ENCODE results near the gene THAP4.
"Not testable (repeated sequence)": the region's sequence is repeated elsewhere in the genome, so short reads cannot be mapped to it uniquely, and the experiment has no call there.

THAP4 gene

DNA sequence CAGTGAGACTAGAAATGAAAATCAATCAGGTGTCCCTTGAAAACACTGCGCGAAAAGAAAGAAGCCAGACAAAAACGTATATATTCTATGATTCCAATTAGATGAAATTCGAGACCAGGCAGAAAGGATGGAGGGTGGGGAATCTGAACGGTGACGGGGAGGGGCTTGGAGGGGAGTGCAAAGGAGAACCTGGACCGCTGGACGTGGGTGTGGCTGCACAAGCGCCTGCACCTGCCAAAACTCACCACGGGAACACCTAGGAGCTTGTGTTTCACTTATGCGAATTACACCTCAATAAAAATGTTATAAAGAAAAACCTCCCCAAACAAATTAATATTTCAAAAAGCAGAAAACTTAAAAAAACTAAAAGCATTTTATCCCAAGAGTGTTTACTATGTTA, 21.9 kb downstream of the THAP4 start:
- no peak for DNase-seq (ENCODE audit: low read depth in 1 of 2, low spot score in 1 of 2)

DNA sequence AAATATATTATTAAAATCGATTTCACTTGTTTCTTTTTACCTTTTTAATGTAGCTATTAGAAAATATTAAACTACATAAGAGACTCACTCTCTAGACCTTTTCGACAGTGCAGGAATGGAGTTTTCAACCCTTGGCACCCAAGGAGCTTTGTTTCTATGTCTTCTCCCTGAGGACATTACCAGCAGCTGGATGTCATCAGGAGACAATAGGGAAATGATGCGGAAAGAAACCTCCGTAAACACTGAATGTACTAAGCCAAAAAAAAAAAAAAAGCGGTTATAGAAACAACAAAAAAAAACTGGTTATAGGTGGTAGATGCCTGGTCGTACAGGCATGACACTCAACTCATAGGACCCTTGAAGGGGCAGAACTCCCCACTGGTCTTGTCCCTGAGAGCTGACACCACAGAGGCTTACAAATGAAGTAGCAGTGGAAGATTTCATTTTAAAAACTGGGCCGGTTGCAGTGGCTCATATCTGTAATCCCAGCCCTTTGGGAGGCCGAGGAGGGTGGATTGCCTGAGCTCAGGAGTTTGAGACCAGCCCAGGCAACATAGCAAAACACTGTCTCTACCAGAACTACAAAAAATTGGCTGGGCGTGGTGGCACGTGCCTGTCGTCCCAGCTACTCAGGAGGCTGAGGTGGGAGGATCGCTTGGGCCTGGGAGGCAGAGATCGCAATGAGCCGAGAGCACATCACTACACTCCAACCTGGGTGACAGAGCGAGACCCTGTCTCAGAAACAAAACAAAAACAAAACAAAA, 23.8 kb downstream of the THAP4 start:
- no peak for DNase-seq (ENCODE audit: low read depth in 1 of 2, low spot score in 1 of 2)

DNA sequence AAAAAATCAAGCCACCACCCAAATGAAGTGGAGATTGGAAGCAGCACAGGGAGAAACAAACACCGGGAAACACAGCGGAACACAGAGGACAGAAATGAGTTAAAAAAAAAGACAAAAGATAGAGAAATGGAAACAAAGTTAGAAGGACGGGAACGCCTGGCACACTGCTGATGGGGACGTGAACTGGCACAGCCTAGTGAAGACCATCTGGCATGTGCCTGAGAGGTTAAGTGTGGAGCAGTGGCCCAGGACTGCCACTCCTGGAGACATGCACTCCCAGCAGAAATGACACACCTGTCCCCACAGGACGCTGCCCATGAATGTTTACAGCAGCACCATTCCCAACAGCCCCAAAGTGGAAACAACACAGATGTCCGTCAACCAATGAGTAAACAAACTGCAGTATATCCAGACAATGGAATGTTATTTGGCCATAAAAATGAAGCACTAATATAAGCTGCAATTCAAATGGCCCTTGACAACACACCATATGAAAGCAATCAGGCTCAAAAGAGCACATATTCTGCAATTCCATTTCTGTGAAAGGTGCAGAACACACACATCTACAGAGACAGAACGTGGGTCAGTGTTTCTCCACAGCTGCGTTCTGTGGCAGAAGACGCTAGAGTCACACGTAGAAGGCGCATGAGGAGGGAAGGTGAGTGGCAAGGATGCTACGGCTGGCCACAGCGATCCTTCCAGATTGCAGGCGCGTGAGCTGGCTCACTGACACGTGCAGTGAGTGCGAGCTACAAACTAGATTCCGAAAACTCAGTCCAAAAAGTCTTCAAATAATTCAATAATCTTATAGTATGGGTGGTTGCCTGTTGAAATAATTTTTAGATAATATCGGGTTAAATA, 24.6 kb downstream of the THAP4 start:
- DNase-seq (ENCODE audit: low read depth in 1 of 2, low spot score in 1 of 2), result no peak

DNA sequence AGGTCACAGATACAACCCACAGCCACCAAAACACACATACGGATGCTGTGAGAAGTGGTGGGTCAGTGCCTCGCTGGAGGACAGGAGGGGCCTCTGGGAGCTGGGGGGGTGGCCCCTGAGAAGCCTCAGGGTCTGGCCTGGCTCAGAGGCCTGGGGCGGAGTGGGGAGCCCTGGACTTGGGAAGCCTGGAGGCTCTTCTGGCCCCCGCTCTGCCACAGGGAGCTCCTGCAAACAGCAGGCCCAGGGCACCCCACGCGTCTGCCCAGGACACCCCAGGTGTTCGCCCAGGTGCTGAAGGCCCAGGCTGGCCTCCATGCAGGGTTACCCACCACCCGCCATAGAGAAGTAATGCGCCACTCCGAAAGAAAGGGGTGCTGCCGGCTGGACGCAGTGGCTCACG, 25.9 kb downstream of the THAP4 start:
- DNase-seq (ENCODE audit: low read depth in 1 of 2, low spot score in 1 of 2), result no peak

DNA sequence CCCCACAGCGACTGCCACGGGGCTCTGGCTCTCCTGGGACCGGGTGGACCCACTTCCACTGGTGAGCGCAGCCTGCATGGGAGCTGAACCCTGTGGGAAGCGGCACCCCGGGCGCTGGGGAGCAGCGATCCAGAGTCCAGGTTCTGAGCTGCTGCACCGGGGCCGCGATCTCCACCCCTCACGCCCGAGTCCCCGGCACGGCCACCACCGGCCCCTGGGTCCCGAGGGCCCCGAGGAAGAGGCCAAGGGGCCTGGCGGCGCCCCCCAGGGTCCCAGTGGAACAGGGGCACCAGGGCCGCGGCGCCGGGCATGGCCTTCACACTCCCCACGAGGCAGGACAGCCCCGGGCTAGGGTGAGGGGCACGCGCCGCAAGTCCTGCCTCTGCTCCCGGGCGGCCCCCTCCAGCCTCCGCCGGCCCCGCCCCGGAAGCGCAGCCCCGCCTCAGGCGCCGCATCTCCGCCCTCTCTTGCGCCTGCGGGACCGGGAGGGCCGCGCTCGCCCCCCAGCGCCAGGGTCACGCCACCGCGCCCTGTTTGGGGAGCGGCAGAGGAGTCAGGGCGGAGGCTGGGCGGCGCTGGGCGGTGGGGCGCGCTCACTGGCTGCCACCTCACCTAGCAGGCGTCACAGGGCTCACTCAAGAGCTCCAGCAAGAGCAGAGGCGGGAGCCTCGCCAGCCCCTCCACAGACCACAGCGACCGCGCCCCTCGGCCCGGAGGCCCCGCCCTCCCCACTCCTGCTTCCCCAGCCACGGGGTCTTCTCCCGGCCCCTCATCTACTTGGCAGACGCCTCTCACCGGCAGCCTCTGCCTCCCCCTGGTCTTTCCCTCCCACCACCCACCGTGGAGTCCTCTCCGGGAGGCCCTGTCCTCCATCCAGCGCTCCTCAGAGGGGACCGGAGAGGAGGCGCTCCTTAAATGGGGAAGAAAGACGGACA, 26.8 kb downstream of the THAP4 start:
- DNase-seq (ENCODE audit: low read depth in 1 of 2, low spot score in 1 of 2), result peak; percentile 74 to 84

DNA sequence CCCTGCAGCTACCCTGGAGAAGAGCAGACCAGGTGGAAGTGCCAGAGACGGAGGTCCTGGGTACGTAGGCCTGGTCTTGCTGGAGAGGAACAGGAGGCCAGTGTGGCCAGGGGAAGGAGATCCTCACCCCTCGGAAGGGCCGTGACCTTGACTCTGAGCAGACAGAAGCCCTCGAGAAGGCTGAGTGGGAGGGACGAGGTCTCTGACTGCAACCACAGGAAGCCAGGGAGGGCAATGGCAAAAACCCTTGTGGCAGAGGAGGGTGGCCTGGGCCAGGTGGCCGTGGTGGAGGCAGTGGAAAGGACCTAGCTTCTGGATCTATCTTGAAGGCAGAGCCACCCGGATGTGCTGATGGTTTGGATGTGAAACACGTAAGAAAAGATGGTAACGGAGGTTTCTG, 28.1 kb downstream of the THAP4 start:
- DNase-seq (ENCODE audit: low read depth in 1 of 2, low spot score in 1 of 2), result no peak

DNA sequence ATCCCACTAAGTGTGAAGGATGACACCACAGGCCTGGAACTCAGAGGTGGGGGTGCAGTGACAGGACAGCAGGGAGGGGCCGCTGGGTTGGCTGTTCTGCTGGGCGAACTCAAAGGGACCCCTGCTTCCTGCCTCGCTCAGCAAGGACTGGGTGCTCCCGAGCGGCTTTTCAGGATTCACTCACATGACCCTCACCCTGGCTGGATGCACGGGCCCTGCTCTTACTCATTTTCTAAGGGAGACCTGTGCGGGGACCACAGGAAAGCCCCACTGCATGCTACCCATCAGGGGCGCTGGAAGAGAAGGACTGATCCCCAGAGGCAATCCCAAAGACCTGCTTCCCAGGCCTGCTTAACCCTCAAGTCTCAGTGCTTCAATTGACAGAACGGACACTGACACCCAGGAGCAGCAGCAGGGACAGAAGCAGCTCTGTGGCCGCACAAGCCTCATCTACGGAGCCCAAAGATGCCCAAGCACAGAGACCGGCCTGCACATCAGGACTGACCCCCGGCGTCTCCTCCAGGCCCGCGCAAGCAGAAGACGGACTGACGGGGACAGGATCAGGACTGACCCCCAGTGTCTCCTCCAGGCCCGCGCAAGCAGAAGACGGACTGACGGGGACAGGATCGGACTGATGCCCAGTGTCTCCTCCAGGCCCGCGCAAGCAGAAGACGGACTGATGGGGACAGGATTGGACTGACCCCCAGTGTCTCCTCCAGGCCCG, 29.6 kb downstream of the THAP4 start:
- no peak for DNase-seq (ENCODE audit: low read depth in 1 of 2, low spot score in 1 of 2)

DNA sequence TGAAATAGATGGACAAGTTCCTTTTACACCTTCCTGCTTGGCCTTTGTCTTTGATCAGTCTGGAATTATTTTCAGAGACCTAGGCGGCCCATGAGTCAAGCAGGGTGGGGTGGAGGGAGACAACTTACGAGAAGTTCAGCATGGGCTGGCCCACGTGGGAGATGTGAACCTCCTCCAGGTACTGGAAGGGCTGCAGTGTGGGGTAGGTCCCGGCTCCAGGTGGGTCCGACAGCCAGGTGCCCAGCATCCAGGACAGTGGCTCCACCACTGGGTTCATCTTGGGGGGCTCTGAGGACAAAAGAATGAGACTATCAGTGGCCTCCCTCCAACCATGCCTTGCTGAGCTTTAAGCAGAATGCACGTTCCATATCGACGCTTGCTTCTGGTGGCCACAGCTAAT, 30.8 kb downstream of the THAP4 start:
- no peak for DNase-seq (ENCODE audit: low read depth in 1 of 2, low spot score in 1 of 2)

DNA sequence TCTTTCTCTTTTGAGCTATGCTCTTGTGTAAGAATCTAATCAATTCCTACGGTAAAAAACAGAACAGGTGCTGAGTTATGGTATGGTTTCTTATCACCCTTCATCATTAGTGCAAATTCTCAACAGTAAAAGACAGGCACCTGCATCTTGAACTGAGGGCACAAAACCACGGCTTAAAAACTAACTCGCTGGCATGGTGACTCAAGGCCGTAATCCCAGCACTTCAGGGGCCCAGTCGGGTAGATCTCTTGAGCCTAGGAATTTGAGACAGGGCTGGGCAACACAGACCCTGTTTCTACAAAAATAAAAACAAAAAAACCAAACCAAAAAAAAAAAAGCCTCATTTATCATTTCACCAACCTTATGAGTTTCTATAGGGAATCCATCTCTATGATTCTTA, 33.3 kb downstream of the THAP4 start:
- no peak for DNase-seq (ENCODE audit: low read depth in 1 of 2, low spot score in 1 of 2)

DNA sequence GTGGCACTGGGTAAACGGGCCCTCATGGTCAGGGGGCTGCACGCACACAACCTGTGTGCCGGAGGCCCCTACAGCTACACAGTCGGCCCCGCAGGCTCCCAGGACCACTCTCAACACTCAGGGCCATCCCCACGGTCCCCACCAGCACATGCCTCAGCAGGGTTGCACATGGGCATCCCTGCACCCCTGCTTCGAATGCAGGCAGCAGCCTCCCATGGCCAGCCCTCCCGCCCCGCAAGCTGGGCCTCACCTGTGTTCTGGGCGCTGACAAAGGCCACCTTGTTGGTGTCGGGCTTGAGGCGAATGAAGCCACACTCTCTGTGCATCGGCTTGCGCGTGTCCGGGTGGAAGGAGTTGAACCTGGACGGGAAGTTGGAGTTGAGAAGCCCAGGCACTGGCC, 34.2 kb downstream of the THAP4 start:
- DNase-seq (ENCODE audit: low read depth in 1 of 2, low spot score in 1 of 2), result no peak

DNA sequence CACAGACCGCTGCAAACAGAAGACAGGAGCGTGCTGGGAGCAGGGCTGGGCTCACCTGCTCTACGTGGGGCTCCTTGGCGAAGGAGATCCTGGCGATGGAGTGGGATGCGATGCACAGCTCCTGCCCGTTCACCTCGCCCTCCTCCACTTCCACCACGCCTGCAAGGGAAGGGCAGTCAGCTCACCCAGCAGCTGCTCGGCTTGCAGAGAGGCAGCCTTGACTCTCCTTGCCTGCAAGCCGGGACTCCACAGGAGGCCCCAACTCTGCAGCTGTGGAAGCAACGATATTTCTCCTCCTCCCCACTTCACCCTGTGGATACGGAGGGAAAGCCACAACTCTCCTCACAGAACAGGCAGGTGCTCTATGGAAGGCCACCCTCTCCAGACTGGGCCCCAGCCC, 35.1 kb downstream of the THAP4 start:
- no peak for DNase-seq (ENCODE audit: low read depth in 1 of 2, low spot score in 1 of 2)

DNA sequence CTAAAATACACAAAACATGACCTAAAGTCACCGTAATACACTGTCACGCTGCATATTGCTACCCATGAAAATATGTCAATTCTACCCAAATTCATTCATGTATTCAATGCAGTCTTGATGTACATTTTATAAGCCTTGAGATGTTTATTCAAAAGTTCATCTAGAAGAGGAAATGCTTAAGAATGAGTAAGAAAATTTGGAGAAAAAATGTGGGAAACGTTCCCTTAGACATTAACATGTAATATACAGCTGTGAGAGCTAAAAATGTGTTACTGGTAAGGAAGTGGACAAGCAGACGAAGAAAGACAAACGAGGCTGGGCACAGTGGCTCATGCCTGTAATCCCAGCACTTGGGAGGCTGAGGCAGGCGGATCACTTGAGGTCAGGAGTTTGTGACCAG, 37.3 kb downstream of the THAP4 start:
- DNase-seq (ENCODE audit: low read depth in 1 of 2, low spot score in 1 of 2), result no peak

DNA sequence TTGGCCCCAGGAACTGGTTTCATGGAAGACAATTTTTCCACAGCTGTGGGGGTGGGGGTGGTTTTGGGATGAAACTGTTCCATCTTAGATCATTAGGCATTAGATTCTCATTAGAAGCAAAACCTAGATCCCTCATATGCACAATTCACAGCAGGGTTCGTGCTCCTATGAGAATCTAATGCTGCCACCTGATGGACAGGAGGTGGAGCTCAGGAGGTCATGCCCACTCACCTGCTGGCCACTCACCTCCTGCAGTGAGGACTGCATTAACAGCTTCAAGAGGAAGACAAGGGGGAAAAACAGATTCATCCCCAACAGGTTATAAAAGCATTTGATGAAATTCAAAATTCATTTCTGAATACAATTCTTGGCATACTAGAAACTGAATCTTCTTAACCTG, 38.5 kb downstream of the THAP4 start:
- no peak for DNase-seq (ENCODE audit: low read depth in 1 of 2, low spot score in 1 of 2)

DNA sequence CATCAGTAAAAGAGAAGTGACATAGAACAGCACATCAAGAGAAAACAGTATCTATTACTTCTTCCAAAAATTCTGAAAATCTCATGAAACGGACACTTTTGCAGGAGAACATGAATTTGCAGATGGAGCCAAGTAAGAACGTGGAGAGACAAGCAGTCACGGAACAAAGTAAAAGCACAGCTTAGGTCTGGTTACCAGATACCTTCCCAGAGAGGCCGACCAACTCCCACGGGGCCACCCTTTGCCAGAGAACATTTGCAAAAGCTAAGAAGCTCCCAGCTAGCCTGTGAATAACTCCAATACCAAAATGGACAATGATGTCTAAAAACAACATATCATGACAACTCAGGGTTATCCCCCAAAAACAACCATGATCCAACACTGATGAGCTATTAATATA, 38.9 kb downstream of the THAP4 start:
- DNase-seq (ENCODE audit: low read depth in 1 of 2, low spot score in 1 of 2), result no peak

DNA sequence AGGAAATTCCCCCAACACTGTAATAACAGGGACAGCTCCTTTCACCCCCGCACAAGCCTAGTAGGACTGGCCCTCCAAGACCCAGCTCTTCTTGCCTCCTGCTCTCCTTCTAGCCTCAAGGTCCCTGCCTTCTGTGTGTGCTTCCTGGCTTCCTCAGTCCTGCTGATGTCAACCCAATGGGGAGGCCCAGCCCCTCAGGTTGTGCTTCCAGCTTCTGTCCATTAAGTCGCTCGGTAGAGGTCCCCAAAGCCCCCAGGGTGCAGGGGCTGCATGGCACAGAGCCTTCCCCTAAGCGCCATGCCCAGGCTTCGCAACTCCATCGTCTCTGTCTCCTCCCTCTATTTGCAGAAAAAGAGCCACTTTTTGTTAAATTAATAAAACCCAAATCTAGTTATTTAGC, 39.4 kb downstream of the THAP4 start:
- no peak for DNase-seq (ENCODE audit: low read depth in 1 of 2, low spot score in 1 of 2)

DNA sequence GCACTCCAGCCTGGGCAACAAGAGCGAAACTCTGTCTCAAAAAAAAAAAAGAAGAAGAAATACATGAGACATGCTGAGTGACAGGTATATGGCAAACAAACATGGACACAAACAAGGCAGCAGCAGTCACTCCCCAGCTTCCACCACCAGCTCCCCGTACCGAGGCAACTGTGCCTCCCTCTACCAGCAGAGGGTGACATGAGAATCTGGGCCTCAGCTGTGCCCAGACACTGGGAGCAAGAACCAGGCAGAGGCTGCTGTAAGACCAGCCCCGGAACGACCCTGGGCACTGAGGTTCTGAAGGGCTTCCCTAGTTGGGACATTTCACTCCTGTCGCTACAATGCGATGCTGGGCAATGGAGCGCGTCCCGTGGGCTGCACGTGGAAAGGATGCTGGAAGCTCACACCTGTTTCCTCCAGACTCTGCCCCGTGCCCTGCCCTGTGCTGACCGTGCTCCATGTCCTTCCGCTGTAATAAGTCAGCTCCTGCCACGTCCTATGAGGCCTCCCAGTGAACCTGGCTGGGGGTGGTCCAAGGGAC, 41.3 kb downstream of the THAP4 start:
- no peak for DNase-seq (ENCODE audit: low read depth in 1 of 2, low spot score in 1 of 2)

DNA sequence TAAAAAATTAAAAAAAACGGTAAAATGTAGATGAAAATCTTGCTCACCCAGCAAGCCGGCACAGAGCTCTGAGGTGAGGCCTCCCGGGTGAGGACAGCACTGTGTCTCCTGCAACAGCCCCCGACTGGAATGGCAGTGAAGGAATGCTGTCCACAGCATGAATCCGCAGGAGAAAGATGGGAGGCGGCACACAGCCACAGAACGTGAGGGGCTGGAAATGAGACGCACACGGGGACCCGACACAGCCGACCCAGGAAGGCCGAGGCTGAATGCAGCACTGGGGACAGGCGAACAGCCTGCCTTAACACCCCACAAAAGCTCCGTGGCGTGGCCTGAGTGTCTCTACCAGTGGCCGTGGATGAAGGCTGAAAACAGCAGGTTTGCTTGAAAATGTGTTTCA, 43.7 kb downstream of the THAP4 start:
- no peak for DNase-seq (ENCODE audit: low read depth in 1 of 2, low spot score in 1 of 2)

DNA sequence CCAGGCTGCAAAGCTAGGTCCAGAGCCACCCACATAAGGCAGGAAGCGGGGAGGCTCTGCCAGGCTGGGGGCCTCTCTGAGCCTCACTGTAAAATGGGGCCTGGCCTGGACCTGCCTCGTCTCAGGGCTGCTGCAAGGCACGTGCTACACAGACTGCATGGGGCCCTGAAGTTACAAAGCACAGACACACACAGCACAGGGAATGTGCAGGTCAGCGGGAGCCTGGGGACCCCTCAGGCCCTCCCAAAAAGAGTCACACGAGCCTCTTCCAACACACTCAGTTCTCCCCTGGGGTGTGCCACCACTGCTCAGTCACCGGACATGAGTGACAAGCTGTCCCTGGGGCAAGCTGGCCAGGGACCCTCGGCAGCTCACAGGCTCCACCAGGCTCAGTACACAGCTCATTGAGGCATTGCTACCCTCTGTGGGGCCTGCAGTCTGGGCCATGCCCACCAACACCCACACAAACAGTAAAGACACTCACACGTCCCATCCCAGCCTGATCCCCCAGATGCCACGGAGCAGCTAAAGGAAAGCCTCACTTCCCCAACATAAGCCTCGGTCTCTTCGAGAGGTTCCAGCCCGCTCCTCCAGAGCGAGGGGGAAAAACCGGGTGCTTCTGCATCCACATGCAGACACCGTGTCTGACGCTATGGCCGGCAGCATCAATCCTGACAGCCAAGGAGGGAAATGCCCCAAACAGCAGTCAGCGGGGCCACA, 44.7 kb downstream of the THAP4 start:
- no peak for DNase-seq (ENCODE audit: low read depth in 1 of 2, low spot score in 1 of 2)

DNA sequence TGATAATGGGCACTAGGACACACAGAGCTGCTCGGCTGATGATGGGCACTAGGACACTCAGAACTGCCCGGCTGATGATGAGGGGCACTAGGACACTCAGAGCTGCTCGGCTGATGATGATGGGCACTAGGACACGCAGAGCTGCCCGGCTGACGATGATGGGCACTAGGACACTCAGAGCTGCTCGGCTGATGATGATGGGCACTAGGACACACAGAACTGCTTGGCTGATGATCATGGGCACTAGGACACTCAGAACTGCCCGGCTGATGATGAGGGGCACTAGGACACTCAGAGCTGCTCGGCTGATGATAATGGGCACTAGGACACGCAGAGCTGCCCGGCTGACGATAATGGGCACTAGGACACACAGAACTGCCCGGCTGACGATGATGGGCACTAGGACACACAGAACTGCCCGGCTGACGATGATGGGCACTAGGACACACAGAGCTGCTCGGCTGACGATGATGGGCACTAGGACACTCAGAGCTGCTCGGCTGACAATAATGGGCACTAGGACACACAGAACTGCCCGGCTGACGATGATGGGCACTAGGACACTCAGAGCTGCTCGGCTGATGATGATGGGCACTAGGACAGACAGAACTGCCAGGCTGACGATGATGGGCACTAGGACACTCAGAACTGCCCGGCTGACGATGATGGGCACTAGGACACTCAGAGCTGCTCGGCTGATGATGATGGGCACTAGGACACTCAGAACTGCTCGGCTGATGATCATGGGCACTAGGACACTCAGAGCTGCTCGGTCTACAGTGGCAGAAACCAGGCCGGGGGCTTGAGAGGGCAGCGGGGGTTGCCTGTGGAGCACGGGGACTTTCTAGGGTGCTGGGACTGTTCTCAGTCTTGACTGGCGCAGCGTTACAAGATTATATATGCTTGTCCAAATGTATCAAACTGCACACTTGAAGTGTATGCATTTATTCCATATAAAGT, 46.2 kb downstream of the THAP4 start:
- not testable (repeated sequence) for DNase-seq (ENCODE audit: low read depth in 1 of 2, low spot score in 1 of 2)

Measured in activated T-helper 1 cell treated with anti-CD3 and anti-CD28 coated beads, Interleukin-2, amount 50 U/mL, for 16 hours (primary cell).